ENCODE results near the gene CIT.

Gene CIT

GRCh38 chr12:119843100-119843499 lies 34.0 kb downstream of the CIT start:
- DNase-seq, result peak; percentile 17

- DNase-seq, result no peak
Observed at GRCh38 chr12:119842380-119842779, 34.7 kb downstream of the CIT start.

- DNase-seq, result no peak
Observed at GRCh38 chr12:119841433-119842210, 35.5 kb downstream of the CIT start.

GRCh38 chr12:119840582-119840981 lies 36.5 kb downstream of the CIT start:
- no peak for DNase-seq

GRCh38 chr12:119840168-119840567 lies 37.0 kb downstream of the CIT start:
- DNase-seq, result no peak

- DNase-seq, result no peak
Observed at GRCh38 chr12:119838826-119839600, 38.1 kb downstream of the CIT start.

GRCh38 chr12:119836781-119837180 lies 40.3 kb downstream of the CIT start:
- DNase-seq, result no peak

GRCh38 chr12:119835068-119835467 lies 42.1 kb downstream of the CIT start:
- DNase-seq, result peak; percentile 24

- no peak for DNase-seq
Observed at GRCh38 chr12:119829439-119829838, 47.7 kb downstream of the CIT start.

- DNase-seq, result no peak
Observed at GRCh38 chr12:119828300-119828699, 48.8 kb downstream of the CIT start.

GRCh38 chr12:119827760-119828159 lies 49.4 kb downstream of the CIT start:
- no peak for DNase-seq

- DNase-seq, result no peak
Observed at GRCh38 chr12:119826661-119827445, 50.3 kb downstream of the CIT start.

GRCh38 chr12:119825262-119825661 lies 51.9 kb downstream of the CIT start:
- DNase-seq, result no peak

GRCh38 chr12:119822046-119822445 lies 55.1 kb downstream of the CIT start:
- no peak for DNase-seq

GRCh38 chr12:119819322-119819721 lies 57.8 kb downstream of the CIT start:
- DNase-seq, result peak; percentile 92

- no peak for DNase-seq
Observed at GRCh38 chr12:119817546-119818343, 59.4 kb downstream of the CIT start.

- DNase-seq, result no peak
Observed at GRCh38 chr12:119809023-119809422, 68.1 kb downstream of the CIT start.

- no peak for DNase-seq
Observed at GRCh38 chr12:119808441-119808840, 68.7 kb downstream of the CIT start.

GRCh38 chr12:119807380-119807779 lies 69.7 kb downstream of the CIT start:
- DNase-seq, result peak; percentile 81

- DNase-seq, result peak; percentile 58
Observed at GRCh38 chr12:119804011-119804641, 73.0 kb downstream of the CIT start.

- DNase-seq, result no peak
Observed at GRCh38 chr12:119803381-119803791, 73.7 kb downstream of the CIT start.

- no peak for DNase-seq
Observed at GRCh38 chr12:119802472-119802871, 74.6 kb downstream of the CIT start.

Measured in NCI-H69 (cell line).